WTC11 (cell line): ENCODE data around the gene CHRNA3. TPM values are rescaled to one million over a fixed set of nuclear protein-coding genes. Genes with fewer than 3 reads are reported as not detected.

Source experiments
- ATAC-seq: fragments of 200-7000 bp; cut with Tn5 transposase; 2 replicates; pipeline ENCODE4 v1.10.0; 2021; ENCODE audit warnings: mild to moderate bottlenecking, moderate library complexity
- CTCF ChIA-PET: fragments of 300-600 bp; sonication (Branson Sonifier 250); formaldehyde crosslinking; loops from one replicate; lab custom pipeline; 2021; ENCODE audit warnings: antibody characterized with exemption; lab: Charles Lee
- POLR2A ChIA-PET: fragments of 350-600 bp; sonication (Branson Sonifier 250); formaldehyde crosslinking; loops from one replicate; lab custom pipeline; 2021; ENCODE audit warnings: antibody characterized with exemption; lab: Charles Lee
- DNase-seq: peaks from one replicate; pipeline ENCODE4 v3.0.0; 2021; ENCODE audit warnings: low spot score
- H3K27ac Mint-ChIP-seq: 2 replicates; pipeline ENCODE4 v1.8.0; 2021; ENCODE audit warnings: mixed read lengths
- H3K27me3 Mint-ChIP-seq: 2 replicates; pipeline ENCODE4 v1.8.0; 2021; ENCODE audit warnings: low read depth, mild to moderate bottlenecking, moderate library complexity, mixed read lengths
- H3K36me3 Mint-ChIP-seq: 2 replicates; pipeline ENCODE4 v1.8.0; 2021; ENCODE audit warnings: mixed read lengths
- H3K4me1 Mint-ChIP-seq: 2 replicates; pipeline ENCODE4 v1.8.0; 2022; ENCODE audit warnings: mixed read lengths
- H3K4me3 Mint-ChIP-seq: 2 replicates; pipeline ENCODE4 v1.8.0; 2021; ENCODE audit warnings: mild to moderate bottlenecking, moderate library complexity, mixed read lengths
- H3K9me3 Mint-ChIP-seq: 2 replicates; pipeline ENCODE4 v1.8.0; 2021; ENCODE audit warnings: mixed read lengths
- ATF1 ChIP-seq: sonication (generic); formaldehyde crosslinking; IDR thresholded peaks from 2 replicates; pipeline ENCODE4 v1.8.1; 2023; ENCODE audit warnings: mild to moderate bottlenecking, moderate library complexity, missing genetic modification reagents
- ATF2 ChIP-seq: sonication (generic); formaldehyde crosslinking; IDR thresholded peaks from 2 replicates; pipeline ENCODE4 v1.8.1; 2022; ENCODE audit warnings: low read depth, missing genetic modification reagents, borderline replicate concordance
- ATF3 ChIP-seq: sonication (generic); formaldehyde crosslinking; conservative IDR thresholded peaks from 2 replicates; pipeline ENCODE4 v1.8.1; 2022; ENCODE audit warnings: mild to moderate bottlenecking, missing genetic modification reagents
- CREM ChIP-seq: sonication (generic); formaldehyde crosslinking; IDR thresholded peaks from 2 replicates; pipeline ENCODE4 v1.8.1; 2022; ENCODE audit warnings: mild to moderate bottlenecking, missing genetic modification reagents, moderate library complexity
- CTCF ChIP-seq: fragments of 200-600 bp; IDR thresholded peaks from 2 replicates; pipeline ENCODE4 v1.8.0; 2022; ENCODE audit warnings: antibody characterized with exemption
- ERG ChIP-seq: fragments of 250-450 bp; sonication (Bioruptor Pico); IDR thresholded peaks from 2 replicates; pipeline ENCODE4 v1.8.0; 2021; ENCODE audit warnings: mild to moderate bottlenecking
- ESRRA ChIP-seq: sonication (generic); formaldehyde crosslinking; IDR thresholded peaks from 2 replicates; pipeline ENCODE4 v1.8.1; 2022; ENCODE audit warnings: mild to moderate bottlenecking, missing genetic modification reagents, borderline replicate concordance
- ETV6 ChIP-seq: sonication (generic); formaldehyde crosslinking; IDR thresholded peaks from 2 replicates; pipeline ENCODE4 v1.8.1; 2022; ENCODE audit warnings: mild to moderate bottlenecking, missing genetic modification reagents
- FOXK1 ChIP-seq: sonication (generic); formaldehyde crosslinking; IDR thresholded peaks from 2 replicates; pipeline ENCODE4 v1.8.0; 2022; ENCODE audit warnings: mild to moderate bottlenecking, moderate library complexity, missing genetic modification reagents
- FOXP4 ChIP-seq: sonication (generic); formaldehyde crosslinking; IDR thresholded peaks from 2 replicates; pipeline ENCODE4 v1.8.0; 2022; ENCODE audit warnings: mild to moderate bottlenecking, missing genetic modification reagents
- HMGA2 ChIP-seq: fragments of 250-450 bp; sonication (Bioruptor Pico); IDR thresholded peaks from 2 replicates; pipeline ENCODE4 v1.4.0; 2021; ENCODE audit warnings: mild to moderate bottlenecking, moderate library complexity
- PRRX2 ChIP-seq: fragments of 250-450 bp; sonication (Bioruptor Pico); IDR thresholded peaks from 2 replicates; pipeline ENCODE4 v1.8.0; 2021; ENCODE audit warnings: mild to moderate bottlenecking
- SMAD3 ChIP-seq: sonication (generic); formaldehyde crosslinking; IDR thresholded peaks from 2 replicates; pipeline ENCODE4 v1.8.0; 2022; ENCODE audit warnings: missing genetic modification reagents, mild to moderate bottlenecking, borderline replicate concordance
- TCF7 ChIP-seq: sonication (generic); formaldehyde crosslinking; IDR thresholded peaks from 2 replicates; pipeline ENCODE4 v1.8.0; 2022; ENCODE audit warnings: mild to moderate bottlenecking, low read depth, missing genetic modification reagents, moderate library complexity
- TP53 ChIP-seq: sonication (generic); formaldehyde crosslinking; IDR thresholded peaks from 2 replicates; pipeline ENCODE4 v1.8.1; 2023; ENCODE audit warnings: mild to moderate bottlenecking, missing genetic modification reagents
- ZNF219 ChIP-seq: sonication (generic); formaldehyde crosslinking; IDR thresholded peaks from 2 replicates; pipeline ENCODE4 v1.8.0; 2023; ENCODE audit warnings: missing genetic modification reagents, mild to moderate bottlenecking, borderline replicate concordance
- ZNF263 ChIP-seq: sonication (generic); formaldehyde crosslinking; IDR thresholded peaks from 2 replicates; pipeline ENCODE4 v1.8.1; 2022; ENCODE audit warnings: low read depth, mild to moderate bottlenecking, moderate library complexity, missing genetic modification reagents
- ZNF416 ChIP-seq: fragments of 250-450 bp; sonication (Bioruptor Pico); IDR thresholded peaks from 2 replicates; pipeline ENCODE4 v1.9.0; 2021; ENCODE audit warnings: mild to moderate bottlenecking, inconsistent platforms
- total RNA-seq: library from RNA; stranded (reverse); gene quantifications from 3 replicates; pipeline ENCODE4 v1.2.3, GENCODE V29; 2021

The CHRNA3 gene
- total RNA-seq, 1 experiment from 2014 or later, result 4.4 TPM

- CTCF ChIA-PET, result interaction anchor here (4.5 to 5.0 kb wide), 2 partner anchors 15 to 118 kb away, joined by 51 to 75 read pairs; no protein-coding TSS in a partner anchor
- H3K27me3 Mint-ChIP-seq, result peaks cover 48% of the 10 kb centered on the region
- POLR2A ChIA-PET, result no interaction called here
Observed at GRCh38 chr15:78621810-78622402, 1.1 kb upstream of the CHRNA3 start.

More at GRCh38 chr15:78621810-78622402, 1.1 kb upstream of the CHRNA3 start:
- Mint-ChIP-seq H3K9me3 (no peaks in the 10 kb centered on the region), H3K4me3 (peak overlapping the region; percentile 76), H3K27ac (no peak overlapping the region), H3K36me3 (no peaks in the 10 kb centered on the region), H3K4me1 (peaks cover 23% of the 10 kb centered on the region)
- ATAC-seq (no peak), DNase-seq (no peak)
- no peak for TF ChIP-seq ERG
- no peak for TF ChIP-seq ATF1 (CRISPR knock-in tag)
- no peak for TF ChIP-seq HMGA2 (CRISPR knock-in tag)
- TF ChIP-seq ZNF263, result no peak
- TF ChIP-seq ZNF416, result no peak
- no peak for TF ChIP-seq ATF3 (CRISPR knock-in tag)
- TF ChIP-seq ZNF219 (CRISPR knock-in tag), result no peak
- no peak for TF ChIP-seq ATF2 (CRISPR knock-in tag)
- TF ChIP-seq CTCF, result no peak
- TF ChIP-seq TCF7 (CRISPR knock-in tag), result no peak
- no peak for TF ChIP-seq FOXK1 (CRISPR knock-in tag)
- no peak for TF ChIP-seq CREM
- no peak for TF ChIP-seq PRRX2 (CRISPR knock-in tag)
- TF ChIP-seq ETV6 (CRISPR knock-in tag), result no peak
- no peak for TF ChIP-seq SMAD3 (CRISPR knock-in tag)
- TF ChIP-seq ESRRA (CRISPR knock-in tag), result no peak
- TF ChIP-seq FOXP4 (CRISPR knock-in tag), result no peak
- TF ChIP-seq TP53, result no peak
